Activated naive CD8-positive, alpha-beta T cell treated with anti-CD3 and anti-CD28 coated beads, Interleukin-2, amount 50 U/mL, for 16 hours (primary cell): ENCODE data around the gene SLC9A3.

Experiments
- DNase-seq: peaks from one replicate; pipeline ENCODE4 v3.0.0-alpha.2; 2020; ENCODE audit warnings: low read depth, low spot score

Gene SLC9A3

GRCh38 chr5:539469-540070, 15.3 kb upstream of the SLC9A3 start:
- DNase-seq: no peak

- DNase-seq: no peak
Observed at GRCh38 chr5:538801-539468, 14.7 kb upstream of the SLC9A3 start.

- DNase-seq: no peak
Observed at GRCh38 chr5:538271-538771, 14.1 kb upstream of the SLC9A3 start.

GRCh38 chr5:537621-538071, 13.4 kb upstream of the SLC9A3 start:
- DNase-seq: no peak

- no peak for DNase-seq
Observed at GRCh38 chr5:537098-537497, 12.8 kb upstream of the SLC9A3 start.

GRCh38 chr5:535846-536698, 11.8 kb upstream of the SLC9A3 start:
- no peak for DNase-seq

- DNase-seq: no peak
Observed at GRCh38 chr5:534743-535671, 10.8 kb upstream of the SLC9A3 start.

GRCh38 chr5:533955-534742, 9.9 kb upstream of the SLC9A3 start:
- DNase-seq: no peak

GRCh38 chr5:533243-533954, 9.2 kb upstream of the SLC9A3 start:
- no peak for DNase-seq

- DNase-seq: no peak
Observed at GRCh38 chr5:532521-533242, 8.4 kb upstream of the SLC9A3 start.

GRCh38 chr5:531749-532315, 7.6 kb upstream of the SLC9A3 start:
- DNase-seq: no peak

GRCh38 chr5:531101-531748, 7.0 kb upstream of the SLC9A3 start:
- no peak for DNase-seq

- DNase-seq: no peak
Observed at GRCh38 chr5:530001-530955, 6.0 kb upstream of the SLC9A3 start.

- no peak for DNase-seq
Observed at GRCh38 chr5:528629-529511, 4.6 kb upstream of the SLC9A3 start.

- DNase-seq: no peak
Observed at GRCh38 chr5:527646-528628, 3.7 kb upstream of the SLC9A3 start.
